GM21390 (cell line): ENCODE results near the gene UGT1A8.
"Not testable (repeated sequence)": the region's sequence is repeated elsewhere in the genome, so short reads cannot be mapped to it uniquely, and the experiment has no call there.

Experiments used
- ATAC-seq: cut with Tn5 transposase; IDR thresholded peaks from one replicate; pipeline ENCODE4 v1.9.1; 2021; ENCODE audit not compliant: unreplicated experiment

Gene UGT1A8

GRCh38 chr2:233681521-233682099 lies 64.2 kb downstream of the UGT1A8 start, which contains the start of gene UGT1A7:
Gene UGT1A7, plus strand, starts transcription at chr2:233681901. Its CDS starts 37 bp downstream, at chr2:233681938.
- ATAC-seq = no peak

- ATAC-seq = no peak
Observed at GRCh38 chr2:233684640-233685039, 67.2 kb downstream of the UGT1A8 start.

GRCh38 chr2:233686928-233687327 lies 69.5 kb downstream of the UGT1A8 start:
- ATAC-seq = no peak

GRCh38 chr2:233688341-233688740 lies 70.9 kb downstream of the UGT1A8 start:
- ATAC-seq = no peak

- ATAC-seq = no peak
Observed at GRCh38 chr2:233689031-233689430, 71.6 kb downstream of the UGT1A8 start.

- ATAC-seq = no peak
Observed at GRCh38 chr2:233689501-233689900, 72.1 kb downstream of the UGT1A8 start.

- no peak for ATAC-seq
Observed at GRCh38 chr2:233690444-233690843, 73.0 kb downstream of the UGT1A8 start.

GRCh38 chr2:233691443-233692433 lies 74.3 kb downstream of the UGT1A8 start:
- no peak for ATAC-seq

GRCh38 chr2:233692648-233693047 lies 75.2 kb downstream of the UGT1A8 start, which contains the start of gene UGT1A6:
Gene UGT1A6, plus strand, starts transcription at chr2:233692890. Its CDS starts 115 bp downstream, at chr2:233693005.
- no peak for ATAC-seq

GRCh38 chr2:233693963-233694362 lies 76.5 kb downstream of the UGT1A8 start:
- ATAC-seq = no peak

- no peak for ATAC-seq
Observed at GRCh38 chr2:233698740-233699139, 81.3 kb downstream of the UGT1A8 start.

- no peak for ATAC-seq
Observed at GRCh38 chr2:233699424-233700027, 82.1 kb downstream of the UGT1A8 start.

GRCh38 chr2:233700028-233700635 lies 82.7 kb downstream of the UGT1A8 start:
- ATAC-seq = no peak

GRCh38 chr2:233700842-233701241 lies 83.4 kb downstream of the UGT1A8 start:
- ATAC-seq = not testable (repeated sequence)

GRCh38 chr2:233702238-233702637 lies 84.8 kb downstream of the UGT1A8 start:
- no peak for ATAC-seq

- ATAC-seq = no peak
Observed at GRCh38 chr2:233705911-233706506, 88.6 kb downstream of the UGT1A8 start.

- no peak for ATAC-seq
Observed at GRCh38 chr2:233706720-233707119, 89.3 kb downstream of the UGT1A8 start.

- ATAC-seq = no peak
Observed at GRCh38 chr2:233707940-233708644, 90.7 kb downstream of the UGT1A8 start.

- no peak for ATAC-seq
Observed at GRCh38 chr2:233708942-233709341, 91.5 kb downstream of the UGT1A8 start.
